GM12873 (cell line): Measurements from ENCODE around the gene KRTAP5-7.

Experiments
- TF ChIP-seq, protein P1 (sequence below): IDR thresholded peaks from 2 replicates; pipeline ENCODE4 v1.5.1; 2012; ENCODE audit warnings: low read depth, mild to moderate bottlenecking, moderate library complexity, low read length, control low read depth; ENCODE audit not compliant: insufficient read depth; ENCODE audit errors: missing control alignments

KRTAP5-7 gene

DNA sequence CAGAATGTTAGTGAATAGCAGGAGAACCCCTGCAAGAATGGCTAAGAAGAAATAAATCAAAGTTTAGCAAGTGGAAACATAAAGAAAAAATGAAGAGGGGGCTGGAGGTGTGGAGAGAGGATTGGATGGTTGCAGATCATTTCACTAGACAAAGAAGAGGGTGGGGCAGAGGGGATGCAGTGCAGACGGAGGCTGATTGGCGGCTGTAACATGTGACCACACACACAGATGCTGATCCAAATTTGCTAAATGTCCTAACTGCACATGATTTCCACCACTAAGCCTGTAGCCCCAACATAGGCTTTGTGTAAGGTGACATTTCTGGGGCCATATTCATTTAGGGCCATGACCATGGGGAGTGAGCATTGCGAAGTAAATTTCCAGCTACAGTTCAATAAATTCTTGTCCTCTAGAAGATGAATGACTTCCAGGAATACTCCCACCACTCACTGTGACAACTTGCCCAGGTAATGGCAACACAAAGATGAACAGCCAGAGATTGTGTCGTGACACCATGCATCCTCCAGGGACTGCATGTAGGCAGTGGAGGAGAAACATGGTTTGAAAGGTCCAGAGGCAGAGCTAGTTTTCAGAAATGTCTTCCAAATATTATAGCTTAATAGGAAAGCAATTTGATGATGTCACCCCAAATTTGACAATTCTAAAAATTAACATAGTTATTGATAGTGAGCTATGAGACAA lies 48.8 kb downstream of the KRTAP5-7 start:
- TF ChIP-seq, protein P1, sequence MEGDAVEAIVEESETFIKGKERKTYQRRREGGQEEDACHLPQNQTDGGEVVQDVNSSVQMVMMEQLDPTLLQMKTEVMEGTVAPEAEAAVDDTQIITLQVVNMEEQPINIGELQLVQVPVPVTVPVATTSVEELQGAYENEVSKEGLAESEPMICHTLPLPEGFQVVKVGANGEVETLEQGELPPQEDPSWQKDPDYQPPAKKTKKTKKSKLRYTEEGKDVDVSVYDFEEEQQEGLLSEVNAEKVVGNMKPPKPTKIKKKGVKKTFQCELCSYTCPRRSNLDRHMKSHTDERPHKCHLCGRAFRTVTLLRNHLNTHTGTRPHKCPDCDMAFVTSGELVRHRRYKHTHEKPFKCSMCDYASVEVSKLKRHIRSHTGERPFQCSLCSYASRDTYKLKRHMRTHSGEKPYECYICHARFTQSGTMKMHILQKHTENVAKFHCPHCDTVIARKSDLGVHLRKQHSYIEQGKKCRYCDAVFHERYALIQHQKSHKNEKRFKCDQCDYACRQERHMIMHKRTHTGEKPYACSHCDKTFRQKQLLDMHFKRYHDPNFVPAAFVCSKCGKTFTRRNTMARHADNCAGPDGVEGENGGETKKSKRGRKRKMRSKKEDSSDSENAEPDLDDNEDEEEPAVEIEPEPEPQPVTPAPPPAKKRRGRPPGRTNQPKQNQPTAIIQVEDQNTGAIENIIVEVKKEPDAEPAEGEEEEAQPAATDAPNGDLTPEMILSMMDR = no peak

DNA sequence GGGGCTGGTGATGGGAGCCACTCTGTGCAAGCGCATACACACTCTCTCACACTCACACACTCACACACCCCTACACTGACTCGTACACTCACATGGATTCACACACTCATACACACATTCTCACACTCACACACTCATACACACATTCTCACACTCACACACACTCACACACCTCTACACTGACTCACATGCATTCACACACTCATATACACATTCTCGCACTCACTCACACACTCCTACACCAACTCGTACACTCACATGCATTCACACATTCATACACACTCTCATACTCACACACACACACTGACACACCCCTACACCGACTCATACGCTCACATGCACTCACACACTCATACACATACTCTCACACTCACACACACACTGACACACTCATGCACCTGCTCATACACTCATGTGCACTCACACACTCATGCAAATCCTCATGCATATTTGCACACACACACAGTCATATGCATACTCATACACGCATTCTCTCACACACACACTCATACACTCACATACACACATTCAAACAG lies 50.5 kb downstream of the KRTAP5-7 start:
- TF ChIP-seq, protein P1 = no peak
